SU-DHL-6 (cell line): ENCODE data around the gene PHOSPHO2.

Experiments
- H2AFZ ChIP-seq: fragments of 200-600 bp; sonication (generic); 2 replicates; pipeline ENCODE4 v1.6.1; 2014; ENCODE audit warnings: low read depth, mild to moderate bottlenecking, moderate library complexity, mixed read lengths, antibody characterized with exemption, low read length; ENCODE audit not compliant: severe bottlenecking
- H3F3A ChIP-seq: fragments of 200-600 bp; shearing (Covaris generic); 2 replicates; pipeline ENCODE4 v1.6.0; 2016; ENCODE audit warnings: antibody characterized with exemption, mild to moderate bottlenecking; ENCODE audit not compliant: insufficient read depth
- H3K27ac ChIP-seq: fragments of 200-600 bp; sonication (generic); 2 replicates; pipeline ENCODE4 v1.5.1; 2016; ENCODE audit warnings: low read depth, mild to moderate bottlenecking, low read length, moderate library complexity, mixed read lengths
- H3K27me3 ChIP-seq: fragments of 200-600 bp; sonication (generic), shearing (Covaris generic); 2 replicates; pipeline ENCODE4 v1.6.0; 2014; ENCODE audit warnings: mild to moderate bottlenecking, low read length
- H3K36me3 ChIP-seq: fragments of 200-600 bp; sonication (generic); 2 replicates; pipeline ENCODE4 v1.6.1; 2014; ENCODE audit warnings: mild to moderate bottlenecking, low read length, mixed read lengths
- H3K4me2 ChIP-seq: fragments of 300-600, 200-600 bp; shearing (Covaris generic), sonication (generic); 2 replicates; pipeline ENCODE4 v1.6.0; 2014; ENCODE audit warnings: low read length, low read depth, mild to moderate bottlenecking; ENCODE audit not compliant: poor library complexity, severe bottlenecking
- H3K4me3 ChIP-seq: fragments of 200-600 bp; sonication (generic); 2 replicates; pipeline ENCODE4 v1.5.1; 2014; ENCODE audit warnings: antibody characterized with exemption, low read length, mild to moderate bottlenecking, mixed read lengths; ENCODE audit not compliant: insufficient read depth, poor library complexity, severe bottlenecking
- H3K79me2 ChIP-seq: fragments of 200-600 bp; sonication (generic); 2 replicates; pipeline ENCODE4 v1.6.1; 2014; ENCODE audit warnings: mild to moderate bottlenecking, low read length, moderate library complexity; ENCODE audit not compliant: insufficient read depth
- H3K9ac ChIP-seq: fragments of 200-600 bp; sonication (generic); 2 replicates; pipeline ENCODE4 v1.7.0; 2014; ENCODE audit warnings: mild to moderate bottlenecking, low read length
- H3K9me2 ChIP-seq: fragments of 200-600 bp; sonication (generic); replicated peaks from 2 replicates; pipeline ENCODE4 v1.6.1; 2014; ENCODE audit warnings: low read length; ENCODE audit not compliant: insufficient read depth
- H3K9me3 ChIP-seq: fragments of 200-600 bp; sonication (generic); 2 replicates; pipeline ENCODE4 v1.6.1; 2014; ENCODE audit warnings: low read length, mixed read lengths; ENCODE audit not compliant: insufficient read depth
- H4K20me1 ChIP-seq: fragments of 200-600 bp; sonication (generic); 2 replicates; pipeline ENCODE4 v1.6.1; 2014; ENCODE audit warnings: low read depth, mild to moderate bottlenecking, antibody characterized with exemption, low read length, moderate library complexity, mixed read lengths
- CTCF ChIP-seq: fragments of 200-600 bp; sonication (generic); IDR thresholded peaks from one replicate; pipeline ENCODE4 v1.5.1; 2017; ENCODE audit warnings: antibody characterized with exemption, mild to moderate bottlenecking, low read length, moderate library complexity; ENCODE audit not compliant: insufficient read depth, poor library complexity, severe bottlenecking
- EZH2phosphoT487 ChIP-seq: fragments of 200-600 bp; sonication (generic), shearing (Covaris generic); conservative IDR thresholded peaks from 2 replicates; pipeline ENCODE4 v1.6.1; 2018; ENCODE audit warnings: mild to moderate bottlenecking, antibody characterized with exemption, low read length, moderate library complexity, mixed read lengths

Gene PHOSPHO2

DNA sequence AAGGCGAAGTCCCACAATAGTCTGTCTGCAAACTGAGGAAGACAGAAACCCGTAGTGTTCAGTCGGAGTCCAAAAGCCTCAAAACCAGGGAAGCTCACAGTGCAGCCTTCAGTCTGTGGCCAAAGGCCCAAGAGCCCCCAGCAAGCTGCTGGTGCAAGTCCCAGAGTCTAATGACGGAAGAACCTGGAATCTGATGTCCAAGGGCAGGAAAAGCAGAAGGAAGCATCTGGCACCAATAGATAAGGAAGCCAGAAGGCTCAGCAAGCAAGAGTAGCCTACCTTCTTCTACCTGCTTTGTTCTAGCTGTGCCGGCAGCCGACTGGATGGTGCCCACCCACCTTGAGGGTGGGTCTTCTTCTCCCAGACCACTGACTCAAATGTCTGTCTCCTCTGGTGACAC, 21.9 kb upstream of the PHOSPHO2 start:
- H3K27ac ChIP-seq = no peak overlapping the region
- no peak overlapping the region for H3K4me3 ChIP-seq
- H4K20me1 ChIP-seq = no peaks in the 10 kb centered on the region
- H3K27me3 ChIP-seq = no peaks in the 10 kb centered on the region
- no peak overlapping the region for H2AFZ ChIP-seq
- H3K79me2 ChIP-seq = no peaks in the 10 kb centered on the region
- no peaks in the 10 kb centered on the region for H3K9me2 ChIP-seq
- TF ChIP-seq CTCF (no peak), EZH2phosphoT487 (no peak)
- no peaks in the 10 kb centered on the region for H3K36me3 ChIP-seq
- H3K9me3 ChIP-seq = no peaks in the 10 kb centered on the region
- H3K4me2 ChIP-seq = no peak overlapping the region
- no peak overlapping the region for H3K9ac ChIP-seq
- no peaks in the 10 kb centered on the region for H3F3A ChIP-seq

- Histone ChIP-seq H3K9me3 (no peaks in the 10 kb centered on the region), H3K36me3 (no peaks in the 10 kb centered on the region), H3K27me3 (no peaks in the 10 kb centered on the region), H2AFZ (no peak overlapping the region), H4K20me1 (no peaks in the 10 kb centered on the region), H3K4me3 (no peak overlapping the region), H3K4me2 (no peak overlapping the region), H3K79me2 (no peaks in the 10 kb centered on the region), H3K9me2 (no peaks in the 10 kb centered on the region), H3K9ac (no peak overlapping the region), H3F3A (no peaks in the 10 kb centered on the region), H3K27ac (no peak overlapping the region)
- TF ChIP-seq EZH2phosphoT487 (no peak), CTCF (no peak)
Measured at GRCh38 chr2:169673106-169673505, 21.2 kb upstream of the PHOSPHO2 start.

DNA sequence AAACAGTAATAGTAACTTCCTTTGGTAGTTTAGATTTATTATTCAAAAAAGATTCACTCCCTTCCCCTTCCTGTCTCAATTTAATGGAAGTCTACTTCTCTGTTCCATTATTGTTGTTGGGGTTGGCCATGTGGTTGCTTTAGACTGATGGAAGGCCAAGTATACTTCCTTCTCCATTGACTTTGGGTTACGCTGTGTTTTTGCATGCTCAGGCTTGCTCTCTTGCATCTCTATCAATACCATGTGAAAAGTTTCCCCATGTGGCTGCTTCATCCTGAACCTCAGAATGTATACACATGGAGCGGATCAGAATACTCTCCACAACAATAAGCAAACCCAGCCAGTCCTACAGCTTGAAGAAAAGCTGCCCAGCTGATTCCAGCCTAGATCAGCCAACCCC, 20.3 kb upstream of the PHOSPHO2 start:
- Histone ChIP-seq H3K27me3 (no peaks in the 10 kb centered on the region), H3K27ac (no peak overlapping the region), H3K36me3 (no peaks in the 10 kb centered on the region), H3K4me3 (no peak overlapping the region), H4K20me1 (no peaks in the 10 kb centered on the region), H3K9me2 (no peaks in the 10 kb centered on the region), H3F3A (no peaks in the 10 kb centered on the region), H3K4me2 (no peak overlapping the region), H3K9me3 (no peaks in the 10 kb centered on the region), H3K79me2 (no peaks in the 10 kb centered on the region), H3K9ac (no peak overlapping the region), H2AFZ (no peak overlapping the region)
- TF ChIP-seq CTCF (no peak), EZH2phosphoT487 (no peak)

DNA sequence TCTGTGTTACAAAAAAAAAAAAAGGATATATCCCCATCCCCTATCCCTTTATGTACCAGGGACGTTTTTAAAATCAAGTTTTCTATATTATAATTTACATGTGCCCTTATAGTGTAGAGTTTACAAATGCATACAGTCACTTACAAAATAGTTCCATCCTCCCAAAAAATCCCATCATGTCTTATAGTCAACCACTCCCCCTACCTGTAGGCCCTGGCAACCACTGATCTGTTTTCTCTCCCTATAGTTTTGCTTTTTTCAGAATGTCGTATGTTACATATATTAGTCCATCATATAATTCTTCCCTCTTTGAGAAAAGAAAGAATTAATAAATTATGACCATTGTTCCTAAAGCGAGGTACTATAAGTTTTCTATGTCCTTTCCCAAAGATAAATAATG, 17.9 kb upstream of the PHOSPHO2 start:
- Histone ChIP-seq H3K36me3 (no peaks in the 10 kb centered on the region), H4K20me1 (no peaks in the 10 kb centered on the region), H2AFZ (no peak overlapping the region), H3F3A (no peaks in the 10 kb centered on the region), H3K9me2 (no peaks in the 10 kb centered on the region), H3K27ac (no peak overlapping the region), H3K4me3 (no peak overlapping the region), H3K4me2 (no peak overlapping the region), H3K27me3 (no peaks in the 10 kb centered on the region), H3K9ac (no peak overlapping the region), H3K79me2 (no peaks in the 10 kb centered on the region), H3K9me3 (no peaks in the 10 kb centered on the region)
- no peak for TF ChIP-seq CTCF
- no peak for TF ChIP-seq EZH2phosphoT487
